SK-N-SH (cell line): ENCODE measurements around the gene BMP6. TPM values are rescaled to one million over a fixed set of nuclear protein-coding genes. Genes with fewer than 3 reads are reported as not detected.

Source experiments
- CTCF ChIA-PET: fragments of 300-600, 350-600 bp; formaldehyde crosslinking; extraction: SDS; loops from one replicate; lab custom pipeline; 2021; lab: Yijun Ruan, JAX
- POLR2A ChIA-PET: fragments of 350-600 bp; sonication (Branson Sonifier 250); formaldehyde crosslinking; extraction: SDS; loops from one replicate; lab custom pipeline; 2020; ENCODE audit warnings: antibody characterized with exemption, inconsistent platforms; lab: Yijun Ruan, JAX
- DNase-seq: peaks from one replicate; pipeline ENCODE4 v3.0.0; 2012
- H2AFZ ChIP-seq: fragments of 200-600 bp; sonication (generic); 2 replicates; pipeline ENCODE4 v1.8.1; 2016; ENCODE audit warnings: antibody characterized with exemption, mild to moderate bottlenecking, low read depth
- H3F3A ChIP-seq: fragments of 200-600 bp; sonication (generic); replicated peaks from 2 replicates; pipeline ENCODE3; 2016; ENCODE audit warnings: antibody characterized with exemption, mild to moderate bottlenecking; ENCODE audit not compliant: insufficient read depth
- H3K27ac ChIP-seq, 2 experiments: fragments of 200-500 bp in 1 of 2; fragments of 200-600 bp in 1 of 2; sonication (Bioruptor generic) in 1 of 2; sonication (generic), shearing (Covaris generic) in 1 of 2; 2 replicates each; pipeline versions ENCODE4 v1.5.1 to v1.6.1; 2014 to 2016; ENCODE audit warnings: low read depth in 2 of 2, inconsistent platforms in 1 of 2, low read length in 1 of 2, mild to moderate bottlenecking in 1 of 2, mixed read lengths in 1 of 2
- H3K27me3 ChIP-seq: fragments of 200-600 bp; sonication (generic), shearing (Covaris generic); 2 replicates; pipeline ENCODE4 v1.6.1; 2016; ENCODE audit warnings: mixed run types; ENCODE audit not compliant: insufficient read depth
- H3K36me3 ChIP-seq, 2 experiments: fragments of 200-500 bp in 1 of 2; fragments of 200-600 bp in 1 of 2; sonication (Bioruptor generic) in 1 of 2; sonication (generic) in 1 of 2; replicated peaks in 1 of 2; 2 replicates each; pipeline versions ENCODE3 to v1.5.1; 2014 to 2016; ENCODE audit warnings: low read length in 1 of 2, mild to moderate bottlenecking in 1 of 2; ENCODE audit not compliant: insufficient read depth in 2 of 2, control insufficient read depth in 1 of 2
- H3K4me1 ChIP-seq, 2 experiments: fragments of 200-500 bp in 1 of 2; fragments of 200-600 bp in 1 of 2; sonication (Bioruptor generic) in 1 of 2; sonication (generic), shearing (Covaris generic) in 1 of 2; 2 replicates each; pipeline versions ENCODE4 v1.5.1 to v1.6.1; 2014 to 2016; ENCODE audit warnings: low read depth in 1 of 2, low read length in 1 of 2, mixed run types in 1 of 2; ENCODE audit not compliant: insufficient read depth in 2 of 2, control insufficient read depth in 1 of 2
- H3K4me2 ChIP-seq: fragments of 200-600 bp; sonication (generic), shearing (Covaris generic); 2 replicates; pipeline ENCODE4 v1.6.1; 2017; ENCODE audit warnings: mixed run types
- H3K4me3 ChIP-seq, 2 experiments: fragments of 200-500 bp in 1 of 2; fragments of 200-600 bp in 1 of 2; sonication (Bioruptor generic) in 1 of 2; sonication (generic), shearing (Covaris generic) in 1 of 2; 2 replicates each; pipeline versions ENCODE4 v1.5.1 to v1.8.1; 2014 to 2016; ENCODE audit warnings: low read depth in 2 of 2, inconsistent platforms in 1 of 2, low read length in 1 of 2, mild to moderate bottlenecking in 1 of 2, mixed read lengths in 1 of 2, moderate library complexity in 1 of 2
- H3K79me2 ChIP-seq: fragments of 200-600 bp; sonication (generic); 2 replicates; pipeline ENCODE4 v1.8.1; 2017; ENCODE audit warnings: mild to moderate bottlenecking; ENCODE audit not compliant: insufficient read depth
- H3K9ac ChIP-seq: fragments of 200-600 bp; sonication (generic); 2 replicates; pipeline ENCODE4 v1.6.1; 2017; ENCODE audit warnings: mixed run types
- H3K9me2 ChIP-seq: fragments of 200-600 bp; sonication (generic); 2 replicates; pipeline ENCODE4 v1.6.1; 2017; ENCODE audit warnings: mixed run types
- H3K9me3 ChIP-seq: fragments of 200-600 bp; sonication (generic); 2 replicates; pipeline ENCODE4 v1.6.1; 2017; ENCODE audit warnings: mixed run types, mild to moderate bottlenecking, moderate library complexity
- H4K20me1 ChIP-seq: fragments of 200-600 bp; sonication (generic); 2 replicates; pipeline ENCODE4 v1.6.1; 2017; ENCODE audit warnings: mild to moderate bottlenecking, mixed run types; ENCODE audit not compliant: insufficient read depth
- CTCF ChIP-seq: fragments of 200-600 bp; sonication (generic); IDR thresholded peaks from 2 replicates; pipeline ENCODE4 v1.6.1; 2017; ENCODE audit warnings: antibody characterized with exemption, mild to moderate bottlenecking, moderate library complexity
- EP300 ChIP-seq, 2 experiments: IDR thresholded peaks; 2 replicates each; pipeline versions ENCODE4 v1.4.0 to v1.6.1; 2012; ENCODE audit warnings: borderline replicate concordance in 1 of 2, low read depth in 1 of 2, low read length in 1 of 2
- EZH2phosphoT487 ChIP-seq: fragments of 200-600 bp; sonication (generic); IDR thresholded peaks from 2 replicates; pipeline ENCODE4 v1.6.1; 2017; ENCODE audit warnings: low read depth, mixed run types, mild to moderate bottlenecking, antibody characterized with exemption, moderate library complexity, borderline replicate concordance
- FOSL2 ChIP-seq: IDR thresholded peaks from 2 replicates; pipeline ENCODE4 v1.4.0; 2012; ENCODE audit warnings: low read depth, mild to moderate bottlenecking, moderate library complexity, borderline replicate concordance
- GABPA ChIP-seq: IDR thresholded peaks from 2 replicates; pipeline ENCODE4 v1.4.0; 2012; ENCODE audit warnings: low read depth, mild to moderate bottlenecking
- MEF2A ChIP-seq: IDR thresholded peaks from 2 replicates; pipeline ENCODE4 v1.4.0; 2012; ENCODE audit warnings: low read depth, borderline replicate concordance
- MXI1 ChIP-seq: IDR thresholded peaks from 2 replicates; pipeline ENCODE4 v1.6.1; 2012; ENCODE audit warnings: mild to moderate bottlenecking, low read depth, low read length, improper control_type of control experiment
- NFIC ChIP-seq: IDR thresholded peaks from 2 replicates; pipeline ENCODE4 v1.4.0; 2012; ENCODE audit warnings: borderline replicate concordance
- RAD21 ChIP-seq: IDR thresholded peaks from 2 replicates; pipeline ENCODE4 v1.6.1; 2012; ENCODE audit warnings: mild to moderate bottlenecking, low read length
- RFX5 ChIP-seq: IDR thresholded peaks from 2 replicates; pipeline ENCODE4 v1.6.1; 2012; ENCODE audit warnings: mild to moderate bottlenecking, improper control_type of control experiment, low read length
- TCF12 ChIP-seq: IDR thresholded peaks from 2 replicates; pipeline ENCODE4 v1.4.0; 2012
- USF1 ChIP-seq: IDR thresholded peaks from 2 replicates; pipeline ENCODE4 v1.4.0; 2012; ENCODE audit warnings: low read depth, borderline replicate concordance
- USF2 ChIP-seq: fragments of 150-350 bp; IDR thresholded peaks from 2 replicates; pipeline ENCODE4 v1.6.1; 2017; ENCODE audit warnings: antibody characterized with exemption, low read length, low read depth, borderline replicate concordance
- YY1 ChIP-seq: IDR thresholded peaks from 2 replicates; pipeline ENCODE4 v1.4.0; 2012; ENCODE audit warnings: low read depth, mild to moderate bottlenecking
- ZBTB33 ChIP-seq: IDR thresholded peaks from 2 replicates; pipeline ENCODE4 v1.4.0; 2012; ENCODE audit warnings: low read depth, borderline replicate concordance
- WGBS: methylation state at CpG from one replicate; pipeline ENCODE4 v1.1.6; 2017; ENCODE audit warnings: low lambda C conversion rate; 5-methylcytosine and 5-hydroxymethylcytosine counted together
- polyA plus RNA-seq, 3 experiments: library from polyadenylated mRNA; depleted of rRNA; stranded (reverse); fragments of >200 nt; gene quantifications; 2 replicates each; pipeline ENCODE4 v1.2.3, GENCODE V29; 2012
- TF ChIP-seq, protein P1 (sequence below): IDR thresholded peaks from 2 replicates; pipeline ENCODE4; 2012

BMP6 gene
- polyA plus RNA-seq, 1 of the 3 experiments (the other 2 are of a cell fraction) = not detected

DNA sequence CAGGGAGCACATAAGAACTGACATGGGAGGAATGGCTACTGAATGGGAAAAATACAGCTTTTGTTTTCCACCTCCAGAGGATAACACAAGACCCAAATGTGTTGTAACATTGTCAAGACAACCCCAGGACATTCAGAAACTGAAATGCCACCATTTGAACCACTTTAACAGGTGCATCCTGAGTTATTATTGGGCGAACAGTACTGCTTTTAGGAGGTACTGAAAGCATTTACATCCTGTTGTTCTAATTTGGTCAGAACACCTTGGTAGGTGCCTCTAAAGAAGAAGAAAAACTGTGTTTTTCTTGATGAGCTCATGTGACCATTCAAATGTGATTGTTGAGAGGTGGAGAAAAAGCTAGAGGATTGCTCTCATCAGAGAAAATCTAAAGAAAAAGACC is 191.1 kb downstream of the BMP6 start:
- ChIA-PET CTCF (interaction anchor here (0.6 to 1.2 kb wide), 2 partner anchors 52 to 89 kb away, joined by 3 to 5 read pairs; no protein-coding TSS in a partner anchor), POLR2A (no interaction called here)
- TF ChIP-seq RAD21 (no peak), USF1 (no peak), EZH2phosphoT487 (no peak), MEF2A (no peak), ZBTB33 (no peak), EP300 (IDR thresholded peaks at IDR 0.05; ENCODE audit: borderline replicate concordance in 1 of 2, low read depth in 1 of 2, low read length in 1 of 2) (no peak), GABPA (no peak), RFX5 (no peak), NFIC (no peak), CTCF (no peak), USF2 (no peak)
- Histone ChIP-seq H3K4me1 (no peaks in the 10 kb centered on the region), H3F3A (no peaks in the 10 kb centered on the region), H3K36me3 (no peaks in the 10 kb centered on the region), H3K79me2 (no peaks in the 10 kb centered on the region), H4K20me1 (no peaks in the 10 kb centered on the region), H3K4me3 (no peak overlapping the region), H3K9me2 (no peaks in the 10 kb centered on the region), H3K4me2 (no peak overlapping the region), H2AFZ (0 out of 2 replicates have a peak overlapping the region, but pooled peaks have one; percentile 5), H3K9ac (no peak overlapping the region), H3K27ac (no peak overlapping the region), H3K27me3 (peaks cover 6% of the 10 kb centered on the region; the same call in 1 of the 2 replicates), H3K9me3 (no peaks in the 10 kb centered on the region)
- no peak for DNase-seq
- WGBS = 33% methylated on average over 1 of the region's 1 CpG

DNA sequence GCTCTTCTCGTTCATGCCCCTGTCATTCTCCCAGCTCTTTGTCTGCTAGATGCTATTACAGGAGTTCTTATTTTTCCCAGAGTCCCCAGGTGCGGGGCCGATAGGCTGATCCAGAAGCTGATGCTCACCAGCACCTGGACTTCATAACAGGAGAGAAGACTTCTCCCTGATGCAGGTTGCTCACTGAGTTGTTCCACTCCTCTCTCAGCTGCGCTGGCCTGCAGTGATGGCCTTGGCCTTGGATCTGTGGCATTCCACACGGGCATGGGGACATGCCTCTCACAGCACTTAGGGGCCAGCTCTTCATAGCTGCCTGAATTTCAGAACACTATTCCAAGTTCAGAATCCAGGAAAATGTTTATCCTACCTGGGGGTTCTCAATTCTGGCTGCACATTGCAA is 191.8 kb downstream of the BMP6 start:
- Histone ChIP-seq H3K9ac (no peak overlapping the region), H3K9me3 (no peaks in the 10 kb centered on the region), H3K4me2 (no peak overlapping the region), H2AFZ (no peak overlapping the region), H3K4me1 (no peaks in the 10 kb centered on the region), H3K27me3 (peaks cover 4% of the 10 kb centered on the region; the same call in 1 of the 2 replicates), H4K20me1 (no peaks in the 10 kb centered on the region), H3K79me2 (no peaks in the 10 kb centered on the region), H3K36me3 (no peaks in the 10 kb centered on the region), H3K4me3 (no peak overlapping the region), H3K9me2 (no peaks in the 10 kb centered on the region), H3F3A (no peaks in the 10 kb centered on the region), H3K27ac (no peak overlapping the region)
- ChIA-PET CTCF (interaction anchor here (1.2 kb wide), 1 partner anchor 88 kb away, joined by 5 read pairs; no protein-coding TSS in a partner anchor), POLR2A (no interaction called here)
- 41% methylated on average over 5 of the region's 5 CpGs for WGBS
- DNase-seq = no peak
- TF ChIP-seq MXI1 (no peak), ZBTB33 (no peak), YY1 (no peak), TCF12 (no peak), EP300 (IDR thresholded peaks at IDR 0.05; ENCODE audit: borderline replicate concordance in 1 of 2, low read depth in 1 of 2, low read length in 1 of 2) (no peak), EZH2phosphoT487 (no peak), MEF2A (no peak), USF1 (no peak), FOSL2 (no peak), RAD21 (no peak)
- TF ChIP-seq, protein P1, sequence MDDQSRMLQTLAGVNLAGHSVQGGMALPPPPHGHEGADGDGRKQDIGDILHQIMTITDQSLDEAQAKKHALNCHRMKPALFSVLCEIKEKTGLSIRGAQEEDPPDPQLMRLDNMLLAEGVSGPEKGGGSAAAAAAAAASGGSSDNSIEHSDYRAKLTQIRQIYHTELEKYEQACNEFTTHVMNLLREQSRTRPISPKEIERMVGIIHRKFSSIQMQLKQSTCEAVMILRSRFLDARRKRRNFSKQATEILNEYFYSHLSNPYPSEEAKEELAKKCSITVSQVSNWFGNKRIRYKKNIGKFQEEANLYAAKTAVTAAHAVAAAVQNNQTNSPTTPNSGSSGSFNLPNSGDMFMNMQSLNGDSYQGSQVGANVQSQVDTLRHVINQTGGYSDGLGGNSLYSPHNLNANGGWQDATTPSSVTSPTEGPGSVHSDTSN = no peak
